ENCODE measurements around the gene NSUN4.
"Not testable (repeated sequence)": the region's sequence is repeated elsewhere in the genome, so short reads cannot be mapped to it uniquely, and the experiment has no call there.

Gene NSUN4

GRCh38 chr1:46333300-46334029, 7.1 kb upstream of the NSUN4 start:
- DNase-seq (ENCODE audit: low read depth in 2 of 2), result peak; percentile 50 to 55
- TF ChIP-seq, protein P1, sequence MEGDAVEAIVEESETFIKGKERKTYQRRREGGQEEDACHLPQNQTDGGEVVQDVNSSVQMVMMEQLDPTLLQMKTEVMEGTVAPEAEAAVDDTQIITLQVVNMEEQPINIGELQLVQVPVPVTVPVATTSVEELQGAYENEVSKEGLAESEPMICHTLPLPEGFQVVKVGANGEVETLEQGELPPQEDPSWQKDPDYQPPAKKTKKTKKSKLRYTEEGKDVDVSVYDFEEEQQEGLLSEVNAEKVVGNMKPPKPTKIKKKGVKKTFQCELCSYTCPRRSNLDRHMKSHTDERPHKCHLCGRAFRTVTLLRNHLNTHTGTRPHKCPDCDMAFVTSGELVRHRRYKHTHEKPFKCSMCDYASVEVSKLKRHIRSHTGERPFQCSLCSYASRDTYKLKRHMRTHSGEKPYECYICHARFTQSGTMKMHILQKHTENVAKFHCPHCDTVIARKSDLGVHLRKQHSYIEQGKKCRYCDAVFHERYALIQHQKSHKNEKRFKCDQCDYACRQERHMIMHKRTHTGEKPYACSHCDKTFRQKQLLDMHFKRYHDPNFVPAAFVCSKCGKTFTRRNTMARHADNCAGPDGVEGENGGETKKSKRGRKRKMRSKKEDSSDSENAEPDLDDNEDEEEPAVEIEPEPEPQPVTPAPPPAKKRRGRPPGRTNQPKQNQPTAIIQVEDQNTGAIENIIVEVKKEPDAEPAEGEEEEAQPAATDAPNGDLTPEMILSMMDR (IDR thresholded peaks at IDR 0.05; ENCODE audit: low read depth, low read length), result peak; percentile 34
- no peak overlapping the region for H3K4me3 ChIP-seq (replicated peaks in 1 of 2; ENCODE audit: low read depth in 2 of 2, low read length in 2 of 2)

DNA sequence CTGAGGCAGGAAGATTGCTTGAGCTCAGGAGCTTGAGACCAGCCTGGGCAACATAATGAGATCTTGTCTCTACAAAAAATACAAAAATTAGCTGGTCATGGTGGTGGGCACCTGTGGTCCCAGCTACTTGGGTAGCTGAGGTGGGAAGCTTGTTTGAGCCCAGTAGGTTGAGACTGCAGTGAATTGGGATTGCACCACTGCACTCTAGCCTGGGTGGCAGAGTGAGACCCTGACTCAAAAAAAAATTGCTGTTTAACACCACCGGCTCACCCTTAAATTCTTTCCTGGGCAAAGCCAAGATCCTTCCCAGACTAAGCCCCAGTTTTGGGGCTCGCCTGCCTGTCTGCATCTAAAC, 6.6 kb upstream of the NSUN4 start:
- DNase-seq (ENCODE audit: low read depth in 2 of 2), result no peak
- no peak overlapping the region for H3K4me3 ChIP-seq (replicated peaks in 1 of 2; ENCODE audit: low read depth in 2 of 2, low read length in 2 of 2)
- TF ChIP-seq, protein P1 (IDR thresholded peaks at IDR 0.05; ENCODE audit: low read depth, low read length), result no peak

GRCh38 chr1:46335081-46335480, 5.5 kb upstream of the NSUN4 start:
- TF ChIP-seq, protein P1 (IDR thresholded peaks at IDR 0.05; ENCODE audit: low read depth, low read length), result no peak
- H3K4me3 ChIP-seq (replicated peaks in 1 of 2; ENCODE audit: low read depth in 2 of 2, low read length in 2 of 2), result no peak overlapping the region
- no peak for DNase-seq (ENCODE audit: low read depth in 2 of 2)

GRCh38 chr1:46337409-46337808, 3.2 kb upstream of the NSUN4 start:
- DNase-seq (ENCODE audit: low read depth in 2 of 2); H3K4me3 ChIP-seq (replicated peaks in 1 of 2; ENCODE audit: low read depth in 2 of 2, low read length in 2 of 2): not testable (repeated sequence)

GRCh38 chr1:46341222-46342083, 846 bp downstream of the NSUN4 start:
- DNase-seq (ENCODE audit: low read depth in 2 of 2), result peak in 1 of 2 donors; percentile 2
- peak overlapping the region; percentile 71 to 80 for H3K4me3 ChIP-seq (replicated peaks in 1 of 2; ENCODE audit: low read depth in 2 of 2, low read length in 2 of 2)
- TF ChIP-seq, protein P1 (IDR thresholded peaks at IDR 0.05; ENCODE audit: low read depth, low read length), result no peak

GRCh38 chr1:46342084-46342656, 1.6 kb downstream of the NSUN4 start:
- DNase-seq (ENCODE audit: low read depth in 2 of 2), result peak; percentile 35 to 44
- TF ChIP-seq, protein P1 (IDR thresholded peaks at IDR 0.05; ENCODE audit: low read depth, low read length), result peak; percentile 42
- H3K4me3 ChIP-seq (replicated peaks in 1 of 2; ENCODE audit: low read depth in 2 of 2, low read length in 2 of 2), result no peak overlapping the region

All from cardiac fibroblast (primary cell).